ENCODE measurements around the gene MAOB.

- TF ChIP-seq CTCF (IDR thresholded peaks at IDR 0.05) (no peak), EZH2 (IDR thresholded peaks at IDR 0.05; ENCODE audit: borderline replicate concordance, insufficient read depth, low read depth, low read length, poor library complexity, severe bottlenecking) (no peak)
Observed at GRCh38 chrX:43878906-43879526, 3.2 kb downstream of the MAOB start.

Data from B cell (primary cell).